22Rv1 (cell line): ENCODE data around the gene DTNBP1.

Experiments used
- ZFX ChIP-seq: fragments of 450-650 bp; IDR thresholded peaks from 2 replicates; pipeline ENCODE4 v1.6.1; 2017; ENCODE audit warnings: antibody characterized with exemption, borderline replicate concordance
- TF ChIP-seq, protein P1 (sequence below): fragments of 450-650 bp; IDR thresholded peaks from 2 replicates; pipeline ENCODE4 v1.5.1; 2017; ENCODE audit warnings: mild to moderate bottlenecking

DNA sequence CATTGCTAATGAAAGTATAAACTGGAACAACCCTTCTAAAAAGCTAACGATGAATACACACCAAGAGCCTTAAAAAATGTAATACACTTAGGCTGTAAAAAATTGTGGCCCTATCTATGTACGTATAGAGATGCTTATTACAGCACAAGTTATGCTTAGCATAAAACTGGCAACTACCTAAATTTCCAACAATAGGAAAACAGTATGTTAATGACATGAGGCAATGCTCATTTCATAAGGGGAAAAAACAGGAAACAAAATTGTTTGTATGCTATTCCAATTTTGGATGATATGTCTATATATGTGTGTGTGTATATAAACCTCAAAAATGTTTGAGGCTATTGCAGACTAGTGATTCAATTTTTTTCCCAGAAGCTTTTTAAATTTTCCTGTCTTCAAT lies 82.5 kb downstream of the DTNBP1 start:
- TF ChIP-seq, protein P1, sequence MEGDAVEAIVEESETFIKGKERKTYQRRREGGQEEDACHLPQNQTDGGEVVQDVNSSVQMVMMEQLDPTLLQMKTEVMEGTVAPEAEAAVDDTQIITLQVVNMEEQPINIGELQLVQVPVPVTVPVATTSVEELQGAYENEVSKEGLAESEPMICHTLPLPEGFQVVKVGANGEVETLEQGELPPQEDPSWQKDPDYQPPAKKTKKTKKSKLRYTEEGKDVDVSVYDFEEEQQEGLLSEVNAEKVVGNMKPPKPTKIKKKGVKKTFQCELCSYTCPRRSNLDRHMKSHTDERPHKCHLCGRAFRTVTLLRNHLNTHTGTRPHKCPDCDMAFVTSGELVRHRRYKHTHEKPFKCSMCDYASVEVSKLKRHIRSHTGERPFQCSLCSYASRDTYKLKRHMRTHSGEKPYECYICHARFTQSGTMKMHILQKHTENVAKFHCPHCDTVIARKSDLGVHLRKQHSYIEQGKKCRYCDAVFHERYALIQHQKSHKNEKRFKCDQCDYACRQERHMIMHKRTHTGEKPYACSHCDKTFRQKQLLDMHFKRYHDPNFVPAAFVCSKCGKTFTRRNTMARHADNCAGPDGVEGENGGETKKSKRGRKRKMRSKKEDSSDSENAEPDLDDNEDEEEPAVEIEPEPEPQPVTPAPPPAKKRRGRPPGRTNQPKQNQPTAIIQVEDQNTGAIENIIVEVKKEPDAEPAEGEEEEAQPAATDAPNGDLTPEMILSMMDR = no peak
- no peak for TF ChIP-seq ZFX
